Trophoblast cell (in vitro differentiated cells and primary cell): ENCODE data around the gene ZHX3.

ENCODE experiments used
- DNase-seq, 2 donors: peaks; one replicate each; pipeline ENCODE4 v3.0.0-alpha.2; 2016
- H2AFZ ChIP-seq: 2 replicates; pipeline ENCODE4 v1.6.1; 2013; ENCODE audit warnings: low read length, moderate library complexity, mild to moderate bottlenecking; ENCODE audit not compliant: insufficient read depth, poor library complexity
- H2AK5ac ChIP-seq: 2 replicates; pipeline ENCODE4 v1.6.1; 2013; ENCODE audit warnings: mild to moderate bottlenecking, low read length
- H2BK120ac ChIP-seq: 2 replicates; pipeline ENCODE4 v1.6.1; 2013; ENCODE audit warnings: low read length, mild to moderate bottlenecking, moderate library complexity; ENCODE audit not compliant: insufficient read depth, poor library complexity
- H2BK12ac ChIP-seq: 2 replicates; pipeline ENCODE4 v1.6.1; 2013; ENCODE audit warnings: mild to moderate bottlenecking, low read length, moderate library complexity
- H2BK5ac ChIP-seq: 2 replicates; pipeline ENCODE4 v1.6.1; 2013; ENCODE audit warnings: low read length, low read depth, moderate library complexity, mild to moderate bottlenecking; ENCODE audit not compliant: poor library complexity
- H3K14ac ChIP-seq: 2 replicates; pipeline ENCODE4 v1.6.1; 2013; ENCODE audit warnings: mild to moderate bottlenecking, low read length
- H3K18ac ChIP-seq: 2 replicates; pipeline ENCODE4 v1.6.1; 2013; ENCODE audit warnings: mild to moderate bottlenecking, low read length
- H3K23ac ChIP-seq: 2 replicates; pipeline ENCODE4 v1.6.1; 2013; ENCODE audit warnings: low read length
- H3K27ac ChIP-seq: 2 replicates; pipeline ENCODE4 v1.5.1; 2013; ENCODE audit warnings: low read depth, mild to moderate bottlenecking, inconsistent platforms, low read length, moderate library complexity
- H3K27me3 ChIP-seq: 2 replicates; pipeline ENCODE4 v1.6.1; 2013; ENCODE audit warnings: inconsistent platforms, mild to moderate bottlenecking, low read length, moderate library complexity; ENCODE audit not compliant: insufficient read depth
- H3K36me3 ChIP-seq, 2 experiments: 1 replicate in 1 of 2; 2 replicates in 1 of 2; pipeline ENCODE4 v1.6.1; 2013; ENCODE audit warnings: low read length in 2 of 2, mild to moderate bottlenecking in 2 of 2, moderate library complexity in 1 of 2; ENCODE audit not compliant: insufficient read depth in 2 of 2, control insufficient read depth in 1 of 2
- H3K4ac ChIP-seq: 2 replicates; pipeline ENCODE4 v1.6.1; 2013; ENCODE audit warnings: low read depth, mild to moderate bottlenecking, low read length, moderate library complexity
- H3K4me1 ChIP-seq, 2 experiments: 1 replicate in 1 of 2; 2 replicates in 1 of 2; pipeline ENCODE4 v1.6.1; 2013; ENCODE audit warnings: low read length in 2 of 2, mild to moderate bottlenecking in 2 of 2, moderate library complexity in 1 of 2; ENCODE audit not compliant: insufficient read depth in 2 of 2, control insufficient read depth in 1 of 2
- H3K4me2 ChIP-seq: 2 replicates; pipeline ENCODE4 v1.6.1; 2013; ENCODE audit warnings: inconsistent platforms, mild to moderate bottlenecking, low read length, moderate library complexity
- H3K4me3 ChIP-seq: 2 replicates; pipeline ENCODE4 v1.5.1; 2013; ENCODE audit warnings: mild to moderate bottlenecking, low read depth, low read length, inconsistent platforms
- H3K79me1 ChIP-seq: one replicate; pipeline ENCODE4 v1.6.1; 2013; ENCODE audit warnings: low read length
- H3K79me2 ChIP-seq: 2 replicates; pipeline ENCODE4 v1.6.1; 2013; ENCODE audit warnings: low read length, mild to moderate bottlenecking; ENCODE audit not compliant: control insufficient read depth, insufficient read depth, poor library complexity
- H3K9ac ChIP-seq: 2 replicates; pipeline ENCODE4 v1.6.1; 2013; ENCODE audit warnings: mild to moderate bottlenecking, low read length
- H3K9me3 ChIP-seq: 2 replicates; pipeline ENCODE4 v1.6.1; 2013; ENCODE audit warnings: low read depth, mild to moderate bottlenecking, control low read depth, inconsistent platforms, low read length; ENCODE audit not compliant: insufficient read depth
- H4K12ac ChIP-seq: 2 replicates; pipeline ENCODE4 v1.6.1; 2013; ENCODE audit warnings: low read depth, mild to moderate bottlenecking, low read length, moderate library complexity
- H4K8ac ChIP-seq: 2 replicates; pipeline ENCODE4 v1.6.1; 2013; ENCODE audit warnings: low read depth, mild to moderate bottlenecking, low read length, moderate library complexity
- H4K91ac ChIP-seq: one replicate; pipeline ENCODE4 v1.6.1; 2013; ENCODE audit warnings: low read depth, mild to moderate bottlenecking, low read length, moderate library complexity
- WGBS: extraction: QIAGEN DNeasy Blood & Tissue Kit; methylation state at CpG from one replicate; pipeline ENCODE4 v1.1.7; 2013; ENCODE audit warnings: missing lambda C conversion rate; ENCODE audit not compliant: insufficient read length, insufficient coverage; ENCODE audit errors: extremely low coverage; 5-methylcytosine and 5-hydroxymethylcytosine counted together

ZHX3 gene

GRCh38 chr20:41306061-41306727 is 11.3 kb downstream of the ZHX3 start:
- H2AK5ac ChIP-seq, result no peak overlapping the region
- no peak overlapping the region for H3K4me3 ChIP-seq
- no peaks in the 10 kb centered on the region for H3K79me2 ChIP-seq
- no peak overlapping the region for H2BK5ac ChIP-seq
- WGBS, result no CpG with 5 or more reads among the region's 5 CpGs
- H3K9ac ChIP-seq, result no peak overlapping the region
- H3K4ac ChIP-seq, result no peak overlapping the region
- H3K23ac ChIP-seq, result no peak overlapping the region
- no peak overlapping the region for H3K18ac ChIP-seq
- H3K9me3 ChIP-seq, result no peaks in the 10 kb centered on the region
- no peak overlapping the region for H4K91ac ChIP-seq
- DNase-seq, result no peak
- H2BK12ac ChIP-seq, result no peak overlapping the region
- peaks cover 0 to 2% of the 10 kb centered on the region in 2 experiments for H3K4me1 ChIP-seq
- H2BK120ac ChIP-seq, result no peak overlapping the region
- no peaks in the 10 kb centered on the region for H3K79me1 ChIP-seq
- H3K14ac ChIP-seq, result no peak overlapping the region
- no peak overlapping the region for H3K27ac ChIP-seq
- no peak overlapping the region for H2AFZ ChIP-seq
- H3K27me3 ChIP-seq, result no peaks in the 10 kb centered on the region
- H3K4me2 ChIP-seq, result no peak overlapping the region
- no peak overlapping the region for H4K12ac ChIP-seq
- no peak overlapping the region for H4K8ac ChIP-seq
- H3K36me3 ChIP-seq, result no peaks in the 10 kb centered on the region

- no peak overlapping the region for H2BK12ac ChIP-seq
- no peaks in the 10 kb centered on the region for H3K79me2 ChIP-seq
- no peak overlapping the region for H4K91ac ChIP-seq
- no peak overlapping the region for H3K14ac ChIP-seq
- no peak overlapping the region for H2BK5ac ChIP-seq
- no peak overlapping the region for H3K27ac ChIP-seq
- no CpG with 5 or more reads among the region's 3 CpGs for WGBS
- no peak overlapping the region for H4K12ac ChIP-seq
- no peak overlapping the region for H3K4ac ChIP-seq
- no peaks in the 10 kb centered on the region for H3K79me1 ChIP-seq
- no peaks in the 10 kb centered on the region for H3K36me3 ChIP-seq
- H2AFZ ChIP-seq, result no peak overlapping the region
- H3K4me2 ChIP-seq, result no peak overlapping the region
- H4K8ac ChIP-seq, result no peak overlapping the region
- H3K23ac ChIP-seq, result no peak overlapping the region
- H3K18ac ChIP-seq, result no peak overlapping the region
- H2AK5ac ChIP-seq, result no peak overlapping the region
- peaks cover 5 to 6% of the 10 kb centered on the region in 2 experiments for H3K4me1 ChIP-seq
- no peak overlapping the region for H3K9ac ChIP-seq
- no peak overlapping the region for H3K4me3 ChIP-seq
- no peaks in the 10 kb centered on the region for H3K9me3 ChIP-seq
- H3K27me3 ChIP-seq, result no peaks in the 10 kb centered on the region
- no peak for DNase-seq
- H2BK120ac ChIP-seq, result no peak overlapping the region
Observed at GRCh38 chr20:41304424-41305079, 13.0 kb downstream of the ZHX3 start.

DNA sequence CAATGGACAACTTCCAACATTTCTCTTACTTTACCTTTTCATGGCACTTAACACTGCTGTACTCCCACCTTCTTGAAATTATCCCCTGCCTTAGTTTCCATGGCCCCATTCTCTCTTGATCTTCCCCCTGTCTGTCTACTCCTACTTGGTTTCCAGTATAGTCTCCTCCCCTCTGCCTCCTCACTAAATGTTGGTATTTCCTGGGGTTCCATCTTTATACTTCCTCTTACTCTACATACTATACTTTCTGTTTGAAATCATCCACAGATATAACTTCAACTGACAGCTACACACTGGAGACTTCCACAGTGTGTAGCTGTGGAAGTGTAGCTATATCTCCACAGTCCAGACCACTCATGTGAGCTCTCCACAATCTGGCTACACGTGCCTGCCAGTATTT is 13.5 kb downstream of the ZHX3 start:
- Histone ChIP-seq H3K79me2 (no peaks in the 10 kb centered on the region), H3K79me1 (no peaks in the 10 kb centered on the region), H2BK12ac (no peak overlapping the region), H3K4me1 (peaks cover 5 to 6% of the 10 kb centered on the region in 2 experiments), H2BK5ac (no peak overlapping the region), H3K9me3 (no peaks in the 10 kb centered on the region), H3K4me3 (no peak overlapping the region), H4K8ac (no peak overlapping the region), H4K12ac (no peak overlapping the region), H2AFZ (no peak overlapping the region), H3K23ac (no peak overlapping the region), H3K4me2 (no peak overlapping the region), H3K18ac (no peak overlapping the region), H3K4ac (no peak overlapping the region), H3K27me3 (no peaks in the 10 kb centered on the region), H3K27ac (no peak overlapping the region), H2AK5ac (no peak overlapping the region), H3K9ac (no peak overlapping the region), H2BK120ac (no peak overlapping the region), H3K36me3 (no peaks in the 10 kb centered on the region), H3K14ac (no peak overlapping the region), H4K91ac (no peak overlapping the region)
- no CpG with 5 or more reads among the region's 1 CpG for WGBS
- no peak for DNase-seq

DNA sequence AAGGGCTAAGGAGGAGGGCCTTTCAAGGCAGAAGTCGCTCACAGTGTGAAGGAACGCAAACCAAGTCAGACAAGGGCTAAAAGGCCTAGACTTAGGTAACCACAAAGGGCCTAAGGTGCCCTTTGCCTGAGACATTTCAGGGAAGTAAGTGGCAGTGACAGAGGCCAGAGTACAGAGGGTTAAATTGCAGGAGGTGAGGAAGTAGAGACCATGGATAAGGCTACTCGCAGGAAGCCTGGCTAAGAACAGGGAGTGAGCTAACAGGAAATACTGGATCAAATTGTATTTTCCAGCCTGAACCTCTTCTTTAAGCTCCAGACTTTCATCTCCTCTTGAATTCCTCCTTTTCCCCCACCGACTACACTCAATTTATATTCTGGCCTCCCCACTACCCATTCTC is 16.6 kb downstream of the ZHX3 start:
- no peak overlapping the region for H3K14ac ChIP-seq
- H2BK12ac ChIP-seq, result no peak overlapping the region
- H4K91ac ChIP-seq, result no peak overlapping the region
- H3K18ac ChIP-seq, result no peak overlapping the region
- H3K9ac ChIP-seq, result no peak overlapping the region
- no peaks in the 10 kb centered on the region for H3K9me3 ChIP-seq
- H3K4me3 ChIP-seq, result no peak overlapping the region
- H3K27me3 ChIP-seq, result no peaks in the 10 kb centered on the region
- H2BK120ac ChIP-seq, result no peak overlapping the region
- H2AK5ac ChIP-seq, result no peak overlapping the region
- no peak overlapping the region for H3K23ac ChIP-seq
- peaks cover 5% of the 10 kb centered on the region in 2 experiments for H3K4me1 ChIP-seq
- H3K4me2 ChIP-seq, result no peak overlapping the region
- H3K36me3 ChIP-seq, result no peaks in the 10 kb centered on the region
- WGBS, result no CpG with 5 or more reads among the region's 4 CpGs
- no peaks in the 10 kb centered on the region for H3K79me1 ChIP-seq
- H3K27ac ChIP-seq, result no peak overlapping the region
- H2BK5ac ChIP-seq, result no peak overlapping the region
- DNase-seq, result no peak
- H3K4ac ChIP-seq, result no peak overlapping the region
- no peak overlapping the region for H4K8ac ChIP-seq
- no peak overlapping the region for H2AFZ ChIP-seq
- no peak overlapping the region for H4K12ac ChIP-seq
- no peaks in the 10 kb centered on the region for H3K79me2 ChIP-seq
